AG04450 (cell line): ENCODE data around the gene MARCHF3. TPM values are rescaled to one million over a fixed set of nuclear protein-coding genes. Genes with fewer than 3 reads are reported as not detected.

Source experiments
- CTCF ChIA-PET: fragments of 300-600, 350-600 bp; formaldehyde crosslinking; extraction: SDS; loops from one replicate; lab custom pipeline; 2022; ENCODE audit warnings: antibody characterized with exemption, inconsistent platforms; lab: Charles Lee
- POLR2A ChIA-PET: fragments of 350-600 bp; formaldehyde crosslinking; extraction: SDS; loops from one replicate; lab custom pipeline; 2021; ENCODE audit warnings: antibody characterized with exemption, inconsistent platforms; lab: Yijun Ruan, JAX
- DNase-seq: peaks from one replicate; pipeline ENCODE4 v3.0.0-alpha.2; 2011; ENCODE audit warnings: low read depth, low spot score
- H3K27ac ChIP-seq: one replicate; pipeline ENCODE4 v1.5.1; 2012; ENCODE audit warnings: low read depth, low read length, control low read depth
- H3K27me3 ChIP-seq: one replicate; pipeline ENCODE4 v1.6.0; 2012; ENCODE audit warnings: low read length; ENCODE audit not compliant: control insufficient read depth, insufficient read depth
- H3K4me3 ChIP-seq: 2 replicates; pipeline ENCODE4 v1.5.1; 2011; ENCODE audit warnings: mild to moderate bottlenecking, low read depth, low read length, control low read depth
- H3K9me3 ChIP-seq: 2 replicates; pipeline ENCODE4 v1.5.1; 2012; ENCODE audit warnings: low read length; ENCODE audit not compliant: control insufficient read depth, insufficient read depth
- CTCF ChIP-seq: IDR thresholded peaks from 2 replicates; pipeline ENCODE4 v1.5.1; 2011; ENCODE audit warnings: low read depth, low read length, control low read depth, inconsistent platforms
- polyA plus RNA-seq: library from polyadenylated mRNA; depleted of rRNA; stranded (reverse); fragments of >200 nt; gene quantifications from 2 replicates; pipeline ENCODE4 v1.2.3, GENCODE V29; 2011

MARCHF3 gene
- polyA plus RNA-seq, 1 experiment, result 6.7 TPM

- Histone ChIP-seq H3K9me3 (no peaks in the 10 kb centered on the region), H3K27me3 (no peaks in the 10 kb centered on the region), H3K27ac (no peak overlapping the region), H3K4me3 (no peak overlapping the region)
- ChIA-PET POLR2A (no interaction called here), CTCF (no interaction called here)
- no peak for TF ChIP-seq CTCF
- no peak for DNase-seq
Observed at GRCh38 chr5:126928041-126928440, 102.3 kb downstream of the MARCHF3 start.

- Histone ChIP-seq H3K4me3 (no peak overlapping the region), H3K9me3 (no peaks in the 10 kb centered on the region), H3K27ac (no peak overlapping the region), H3K27me3 (no peaks in the 10 kb centered on the region)
- ChIA-PET POLR2A (no interaction called here), CTCF (no interaction called here)
- no peak for TF ChIP-seq CTCF
- no peak for DNase-seq
Observed at GRCh38 chr5:126927429-126927828, 102.9 kb downstream of the MARCHF3 start.

- no peak for TF ChIP-seq CTCF
- no peak overlapping the region for H3K4me3 ChIP-seq
- no peak overlapping the region for H3K27ac ChIP-seq
- CTCF ChIA-PET, result no interaction called here
- H3K9me3 ChIP-seq, result no peaks in the 10 kb centered on the region
- no peak for DNase-seq
- POLR2A ChIA-PET, result no interaction called here
- no peaks in the 10 kb centered on the region for H3K27me3 ChIP-seq
Observed at GRCh38 chr5:126926187-126926586, 104.2 kb downstream of the MARCHF3 start.

GRCh38 chr5:126925482-126925881 lies 104.9 kb downstream of the MARCHF3 start:
- no peaks in the 10 kb centered on the region for H3K27me3 ChIP-seq
- ChIA-PET CTCF (no interaction called here), POLR2A (no interaction called here)
- H3K9me3 ChIP-seq, result no peaks in the 10 kb centered on the region
- H3K27ac ChIP-seq, result no peak overlapping the region
- no peak for DNase-seq
- TF ChIP-seq CTCF, result no peak
- H3K4me3 ChIP-seq, result no peak overlapping the region

- H3K27ac ChIP-seq, result no peak overlapping the region
- no peaks in the 10 kb centered on the region for H3K27me3 ChIP-seq
- H3K4me3 ChIP-seq, result no peak overlapping the region
- no peak for TF ChIP-seq CTCF
- ChIA-PET CTCF (no interaction called here), POLR2A (no interaction called here)
- no peak for DNase-seq
- H3K9me3 ChIP-seq, result no peaks in the 10 kb centered on the region
Observed at GRCh38 chr5:126924331-126925033, 105.9 kb downstream of the MARCHF3 start.
